ENCODE measurements around the gene BTBD10. TPM values are rescaled to one million over a fixed set of nuclear protein-coding genes. Genes with fewer than 3 reads are reported as not detected.

Gene BTBD10
- total RNA-seq, 1 experiment from 2014 or later, result 45.0 TPM

DNA sequence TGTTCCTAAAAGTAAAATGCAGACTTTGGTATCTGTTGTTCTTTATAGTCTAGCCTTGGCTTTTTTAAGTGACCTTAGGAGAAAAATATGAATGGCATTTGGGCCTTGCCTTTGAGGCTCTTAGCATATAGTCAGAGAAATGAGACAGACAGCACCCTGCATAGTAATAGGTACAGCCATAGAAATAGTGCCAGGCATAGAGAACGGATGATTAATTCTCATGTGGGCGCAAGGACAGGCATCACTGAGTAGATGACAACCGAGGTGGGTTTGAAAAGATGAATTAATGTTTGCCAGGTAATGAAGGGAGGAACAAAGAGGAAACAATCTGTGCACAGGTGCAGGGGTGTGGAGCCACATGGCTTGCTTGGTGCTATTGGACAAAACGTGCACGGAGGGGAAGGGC, 95.0 kb downstream of the BTBD10 start:
- ChIA-PET POLR2A (interaction anchor here (0.6 to 0.9 kb wide), 2 partner anchors 95 to 112 kb away, joined by 3 read pairs; partner anchors contain the start of gene BTBD10), CTCF (interaction anchor here (0.6 to 2.0 kb wide), 3 partner anchors 14 to 33 kb away, joined by 3 to 9 read pairs (median 3); no protein-coding TSS in a partner anchor)
- Histone ChIP-seq H3K4me3 (ENCODE audit: low read depth, low read length) (no peak overlapping the region), H3K4me1 (peaks cover 12% of the 10 kb centered on the region), H3K36me3 (ENCODE audit: control insufficient read depth, insufficient read depth, low read length) (no peaks in the 10 kb centered on the region; the same call in 1 of the 2 replicates), H3K27me3 (replicated peaks; ENCODE audit: control insufficient read depth, insufficient read depth, low read length) (no peaks in the 10 kb centered on the region), H3K9me3 (no peaks in the 10 kb centered on the region)
- no peaks in the 10 kb centered on the region for H3K27me3 Mint-ChIP-seq (ENCODE audit: insufficient read depth, unreplicated experiment)
- TF ChIP-seq, protein P1, sequence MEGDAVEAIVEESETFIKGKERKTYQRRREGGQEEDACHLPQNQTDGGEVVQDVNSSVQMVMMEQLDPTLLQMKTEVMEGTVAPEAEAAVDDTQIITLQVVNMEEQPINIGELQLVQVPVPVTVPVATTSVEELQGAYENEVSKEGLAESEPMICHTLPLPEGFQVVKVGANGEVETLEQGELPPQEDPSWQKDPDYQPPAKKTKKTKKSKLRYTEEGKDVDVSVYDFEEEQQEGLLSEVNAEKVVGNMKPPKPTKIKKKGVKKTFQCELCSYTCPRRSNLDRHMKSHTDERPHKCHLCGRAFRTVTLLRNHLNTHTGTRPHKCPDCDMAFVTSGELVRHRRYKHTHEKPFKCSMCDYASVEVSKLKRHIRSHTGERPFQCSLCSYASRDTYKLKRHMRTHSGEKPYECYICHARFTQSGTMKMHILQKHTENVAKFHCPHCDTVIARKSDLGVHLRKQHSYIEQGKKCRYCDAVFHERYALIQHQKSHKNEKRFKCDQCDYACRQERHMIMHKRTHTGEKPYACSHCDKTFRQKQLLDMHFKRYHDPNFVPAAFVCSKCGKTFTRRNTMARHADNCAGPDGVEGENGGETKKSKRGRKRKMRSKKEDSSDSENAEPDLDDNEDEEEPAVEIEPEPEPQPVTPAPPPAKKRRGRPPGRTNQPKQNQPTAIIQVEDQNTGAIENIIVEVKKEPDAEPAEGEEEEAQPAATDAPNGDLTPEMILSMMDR (IDR thresholded peaks at IDR 0.05; ENCODE audit: insufficient read depth in 1 of 2, low read depth in 1 of 2, low read length in 1 of 2, severe bottlenecking in 1 of 2, unreplicated experiment in 1 of 2), result no peak
- H3K36me3 Mint-ChIP-seq (ENCODE audit: insufficient read depth, unreplicated experiment), result no peaks in the 10 kb centered on the region
- H3K4me3 Mint-ChIP-seq (ENCODE audit: unreplicated experiment), result peak overlapping the region; percentile 12
- BruUV-seq (replicated peaks), result no TSS peak
- no peak for DNase-seq
- intact Hi-C loops (cut with micrococcal nuclease; ENCODE audit: unreplicated experiment), result no loop called here
- H3K27ac Mint-ChIP-seq (ENCODE audit: unreplicated experiment), result peak overlapping the region; percentile 76
- H3K4me1 Mint-ChIP-seq (ENCODE audit: low read depth, unreplicated experiment), result peaks cover 12% of the 10 kb centered on the region
- no peaks in the 10 kb centered on the region for H3K9me3 Mint-ChIP-seq (ENCODE audit: unreplicated experiment)

DNA sequence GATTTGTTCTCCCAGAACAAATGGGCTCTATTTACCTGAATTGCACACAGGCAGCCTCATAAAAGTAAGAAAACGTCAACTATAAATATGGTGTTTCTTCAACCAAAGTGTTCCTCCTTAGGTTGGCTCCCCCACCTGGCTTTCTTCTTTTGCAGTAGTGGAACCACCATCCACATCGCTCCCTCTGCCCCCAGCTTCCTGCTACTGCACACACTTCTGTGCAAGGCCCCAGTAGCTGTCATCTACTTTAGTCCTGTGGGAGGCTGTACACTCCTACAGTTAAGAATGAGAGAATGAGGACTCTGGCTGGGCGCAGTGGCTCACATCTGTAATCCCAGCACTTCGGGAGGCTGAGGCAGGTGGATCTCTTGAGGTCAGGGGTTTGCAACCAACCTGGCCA, 95.9 kb downstream of the BTBD10 start:
- no peaks in the 10 kb centered on the region for H3K27me3 ChIP-seq (replicated peaks; ENCODE audit: control insufficient read depth, insufficient read depth, low read length)
- peaks cover 16% of the 10 kb centered on the region for H3K4me1 ChIP-seq
- ChIA-PET POLR2A (interaction anchor here (0.6 to 0.9 kb wide), 2 partner anchors 77 to 96 kb away, joined by 3 read pairs; partner anchors contain the start of gene BTBD10), CTCF (interaction anchor here (0.6 to 2.0 kb wide), 4 partner anchors 18 to 598 kb away, joined by 3 to 9 read pairs (median 6); no protein-coding TSS in a partner anchor)
- H3K27ac Mint-ChIP-seq (ENCODE audit: unreplicated experiment), result peak overlapping the region; percentile 76
- no peak overlapping the region for H3K4me3 Mint-ChIP-seq (ENCODE audit: unreplicated experiment)
- H3K36me3 ChIP-seq (ENCODE audit: control insufficient read depth, insufficient read depth, low read length), result no peaks in the 10 kb centered on the region; the same call in 1 of the 2 replicates
- no peaks in the 10 kb centered on the region for H3K9me3 Mint-ChIP-seq (ENCODE audit: unreplicated experiment)
- no peaks in the 10 kb centered on the region for H3K36me3 Mint-ChIP-seq (ENCODE audit: insufficient read depth, unreplicated experiment)
- no peaks in the 10 kb centered on the region for H3K27me3 Mint-ChIP-seq (ENCODE audit: insufficient read depth, unreplicated experiment)
- H3K9me3 ChIP-seq, result no peaks in the 10 kb centered on the region
- TF ChIP-seq, protein P1 (IDR thresholded peaks at IDR 0.05; ENCODE audit: insufficient read depth in 1 of 2, low read depth in 1 of 2, low read length in 1 of 2, severe bottlenecking in 1 of 2, unreplicated experiment in 1 of 2), result no peak
- H3K4me3 ChIP-seq (ENCODE audit: low read depth, low read length), result no peak overlapping the region
- BruUV-seq (replicated peaks), result no TSS peak
- intact Hi-C loops (cut with micrococcal nuclease; ENCODE audit: unreplicated experiment), result no loop called here
- peaks cover 16% of the 10 kb centered on the region for H3K4me1 Mint-ChIP-seq (ENCODE audit: low read depth, unreplicated experiment)
- peak in 1 of 2 experiments; percentile 37 for DNase-seq

DNA sequence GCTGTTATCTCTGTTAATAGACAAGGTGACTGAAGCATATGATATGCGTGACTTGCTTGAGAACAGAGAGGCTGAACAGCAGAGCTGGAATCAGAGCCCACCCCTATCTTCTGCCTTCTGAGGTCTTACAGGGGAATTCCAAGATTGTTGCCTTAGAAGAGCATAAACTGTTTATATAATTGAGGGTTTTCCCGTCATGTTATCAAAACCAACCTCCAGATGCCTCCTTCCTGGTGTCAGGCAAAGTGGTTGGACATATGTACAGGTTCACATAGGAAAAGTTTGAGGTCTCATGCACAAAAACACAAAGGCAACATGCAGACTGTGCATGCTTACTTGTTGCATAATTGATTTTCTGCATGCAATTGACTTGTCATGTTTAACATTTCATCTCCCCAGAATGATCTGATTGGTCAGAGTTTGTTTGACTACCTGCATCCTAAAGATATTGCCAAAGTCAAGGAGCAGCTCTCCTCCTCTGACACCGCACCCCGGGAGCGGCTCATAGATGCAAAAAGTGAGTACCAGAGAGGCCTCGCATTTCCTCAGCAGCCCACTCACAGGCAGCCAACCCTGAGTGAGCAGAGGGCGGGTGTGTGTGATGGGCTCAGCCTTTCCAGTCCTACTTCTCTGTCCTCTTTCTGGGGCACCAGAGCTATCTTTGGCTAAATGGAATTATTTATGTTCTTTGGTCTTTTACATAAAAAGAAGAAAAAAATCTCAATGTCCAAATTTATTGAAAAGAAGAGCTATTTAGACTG, 96.6 kb downstream of the BTBD10 start:
- H3K4me3 ChIP-seq (ENCODE audit: low read depth, low read length), result no peak overlapping the region
- Mint-ChIP-seq H3K36me3 (ENCODE audit: insufficient read depth, unreplicated experiment) (no peaks in the 10 kb centered on the region), H3K4me3 (ENCODE audit: unreplicated experiment) (no peak overlapping the region), H3K27me3 (ENCODE audit: insufficient read depth, unreplicated experiment) (no peaks in the 10 kb centered on the region), H3K9me3 (ENCODE audit: unreplicated experiment) (no peaks in the 10 kb centered on the region), H3K4me1 (ENCODE audit: low read depth, unreplicated experiment) (peaks cover 18% of the 10 kb centered on the region), H3K27ac (ENCODE audit: unreplicated experiment) (no peak overlapping the region)
- no peaks in the 10 kb centered on the region for H3K27me3 ChIP-seq (replicated peaks; ENCODE audit: control insufficient read depth, insufficient read depth, low read length)
- TF ChIP-seq, protein P1 (IDR thresholded peaks at IDR 0.05; ENCODE audit: insufficient read depth in 1 of 2, low read depth in 1 of 2, low read length in 1 of 2, severe bottlenecking in 1 of 2, unreplicated experiment in 1 of 2), result no peak
- no peaks in the 10 kb centered on the region for H3K9me3 ChIP-seq
- ChIA-PET POLR2A (interaction anchor here (0.6 kb wide), 1 partner anchor 76 kb away, joined by 3 read pairs; no protein-coding TSS in a partner anchor), CTCF (interaction anchor here (0.6 to 2.0 kb wide), 3 partner anchors 19 to 599 kb away, joined by 5 to 9 read pairs (median 6); no protein-coding TSS in a partner anchor)
- DNase-seq, result no peak
- intact Hi-C loops (cut with micrococcal nuclease; ENCODE audit: unreplicated experiment), result no loop called here
- no peaks in the 10 kb centered on the region; the same call in 1 of the 2 replicates for H3K36me3 ChIP-seq (ENCODE audit: control insufficient read depth, insufficient read depth, low read length)
- no TSS peak for BruUV-seq (replicated peaks)
- peaks cover 17% of the 10 kb centered on the region for H3K4me1 ChIP-seq
